ENCODE results near the gene OLFML2A. TPM values are rescaled to one million over a fixed set of nuclear protein-coding genes. Genes with fewer than 3 reads are reported as not detected.

The OLFML2A gene
- polyA plus RNA-seq, 1 donor from 2014 or later = 0.15 TPM

- Histone ChIP-seq H3K4me3 (ENCODE audit: low read length) (no peak overlapping the region), H3K27ac (ENCODE audit: low read length) (no peak overlapping the region), H3F3A (ENCODE audit: insufficient read depth, low read length, poor library complexity, severe bottlenecking) (no peaks in the 10 kb centered on the region)
Measured at GRCh38 chr9:124797343-124798103, 20.6 kb downstream of the OLFML2A start.

More at GRCh38 chr9:124797343-124798103, 20.6 kb downstream of the OLFML2A start:
- H3K9ac ChIP-seq (ENCODE audit: low read length) = no peak overlapping the region
- H3K79me2 ChIP-seq (replicated peaks; ENCODE audit: insufficient read depth, low read length) = no peaks in the 10 kb centered on the region
- no peak overlapping the region for H3K4me2 ChIP-seq (ENCODE audit: low read length)
- H3K36me3 ChIP-seq (ENCODE audit: insufficient read depth, low read length) = no peaks in the 10 kb centered on the region
- no peak for TF ChIP-seq REST (IDR thresholded peaks at IDR 0.05; ENCODE audit: borderline replicate concordance)
- TF ChIP-seq EP300 (conservative IDR thresholded peaks at IDR 0.05; ENCODE audit: poor library complexity, severe bottlenecking) = no peak
- TF ChIP-seq TAF1 (IDR thresholded peaks at IDR 0.05; ENCODE audit: low read depth) = no peak
- no peak for TF ChIP-seq CTCF (IDR thresholded peaks at IDR 0.05; ENCODE audit: poor library complexity, severe bottlenecking)
- TF ChIP-seq EZH2 (IDR thresholded peaks at IDR 0.05; ENCODE audit: borderline replicate concordance, insufficient read depth, low read length, poor library complexity, severe bottlenecking) = no peak
- TF ChIP-seq RAD21 (conservative IDR thresholded peaks at IDR 0.05) = no peak
- no peak for TF ChIP-seq MXI1 (conservative IDR thresholded peaks at IDR 0.05; ENCODE audit: poor library complexity, severe bottlenecking)
- no peak for TF ChIP-seq SMC3 (conservative IDR thresholded peaks at IDR 0.05; ENCODE audit: poor library complexity)
- no peak for TF ChIP-seq POLR2AphosphoS5 (IDR thresholded peaks at IDR 0.05)
- H3K27me3 ChIP-seq (ENCODE audit: insufficient read depth, low read depth, low read length) = no peaks in the 10 kb centered on the region
- H4K20me1 ChIP-seq (ENCODE audit: insufficient read depth) = no peaks in the 10 kb centered on the region
- no peak overlapping the region for H2AFZ ChIP-seq (ENCODE audit: low read depth, low read length)
- H3K9me3 ChIP-seq (ENCODE audit: low read length) = no peaks in the 10 kb centered on the region
- H3K9me2 ChIP-seq (ENCODE audit: insufficient read depth, low read length) = no peaks in the 10 kb centered on the region

Data from neural cell (in vitro differentiated cells).